DOHH2 (cell line): ENCODE measurements around the gene KRT33B.

Experiments used
- EZH2phosphoT487 ChIP-seq: fragments of 200-600 bp; sonication (generic); IDR thresholded peaks from 2 replicates; pipeline ENCODE4 v1.6.1; 2017; ENCODE audit warnings: borderline replicate concordance, mild to moderate bottlenecking, antibody characterized with exemption, low read length, moderate library complexity, mixed read lengths
- TF ChIP-seq, protein P1 (sequence below): fragments of 200-600 bp; sonication (generic); IDR thresholded peaks from one replicate; pipeline ENCODE4 v1.5.1; 2014; ENCODE audit warnings: antibody characterized with exemption, mild to moderate bottlenecking, low read depth, low read length; ENCODE audit not compliant: poor library complexity, severe bottlenecking

DNA sequence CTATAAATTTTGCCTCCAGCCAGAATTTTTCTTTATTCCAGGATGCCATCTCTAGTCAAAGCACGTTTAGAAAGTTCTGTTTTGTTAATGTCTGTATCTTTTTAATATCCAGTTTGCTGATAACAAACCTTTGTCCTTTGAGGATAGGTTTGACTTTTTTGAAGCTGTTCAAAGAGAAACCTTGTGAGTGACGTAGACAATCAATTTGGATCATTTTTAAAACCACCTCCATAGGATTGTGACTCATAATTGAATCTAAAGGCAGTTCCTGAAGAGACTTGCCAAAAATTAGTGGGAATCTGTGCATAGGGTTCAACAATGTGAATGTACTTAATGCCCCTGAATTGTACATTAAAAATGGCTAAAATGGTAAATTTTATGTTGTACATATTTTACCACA lies 21.9 kb upstream of the KRT33B start:
- TF ChIP-seq, protein P1, sequence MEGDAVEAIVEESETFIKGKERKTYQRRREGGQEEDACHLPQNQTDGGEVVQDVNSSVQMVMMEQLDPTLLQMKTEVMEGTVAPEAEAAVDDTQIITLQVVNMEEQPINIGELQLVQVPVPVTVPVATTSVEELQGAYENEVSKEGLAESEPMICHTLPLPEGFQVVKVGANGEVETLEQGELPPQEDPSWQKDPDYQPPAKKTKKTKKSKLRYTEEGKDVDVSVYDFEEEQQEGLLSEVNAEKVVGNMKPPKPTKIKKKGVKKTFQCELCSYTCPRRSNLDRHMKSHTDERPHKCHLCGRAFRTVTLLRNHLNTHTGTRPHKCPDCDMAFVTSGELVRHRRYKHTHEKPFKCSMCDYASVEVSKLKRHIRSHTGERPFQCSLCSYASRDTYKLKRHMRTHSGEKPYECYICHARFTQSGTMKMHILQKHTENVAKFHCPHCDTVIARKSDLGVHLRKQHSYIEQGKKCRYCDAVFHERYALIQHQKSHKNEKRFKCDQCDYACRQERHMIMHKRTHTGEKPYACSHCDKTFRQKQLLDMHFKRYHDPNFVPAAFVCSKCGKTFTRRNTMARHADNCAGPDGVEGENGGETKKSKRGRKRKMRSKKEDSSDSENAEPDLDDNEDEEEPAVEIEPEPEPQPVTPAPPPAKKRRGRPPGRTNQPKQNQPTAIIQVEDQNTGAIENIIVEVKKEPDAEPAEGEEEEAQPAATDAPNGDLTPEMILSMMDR: no peak
- TF ChIP-seq EZH2phosphoT487: no peak
